OCI-LY7 (cell line): ENCODE results near the gene NIN.

ENCODE experiments used
- EZH2phosphoT487 ChIP-seq: fragments of 200-600 bp; sonication (generic); IDR thresholded peaks from 2 replicates; pipeline ENCODE4 v1.6.1; 2018; ENCODE audit warnings: low read depth, borderline replicate concordance, mild to moderate bottlenecking, mixed run types, antibody characterized with exemption, low read length, moderate library complexity, mixed read lengths
- TF ChIP-seq, protein P1 (sequence below): fragments of 200-600 bp; sonication (generic); conservative IDR thresholded peaks from 2 replicates; pipeline ENCODE4 v1.5.1; 2014; ENCODE audit warnings: mild to moderate bottlenecking, antibody characterized with exemption, low read length, moderate library complexity, mixed read lengths

GRCh38 chr14:50780393-50780792 lies 50.6 kb downstream of the NIN start:
- TF ChIP-seq, protein P1, sequence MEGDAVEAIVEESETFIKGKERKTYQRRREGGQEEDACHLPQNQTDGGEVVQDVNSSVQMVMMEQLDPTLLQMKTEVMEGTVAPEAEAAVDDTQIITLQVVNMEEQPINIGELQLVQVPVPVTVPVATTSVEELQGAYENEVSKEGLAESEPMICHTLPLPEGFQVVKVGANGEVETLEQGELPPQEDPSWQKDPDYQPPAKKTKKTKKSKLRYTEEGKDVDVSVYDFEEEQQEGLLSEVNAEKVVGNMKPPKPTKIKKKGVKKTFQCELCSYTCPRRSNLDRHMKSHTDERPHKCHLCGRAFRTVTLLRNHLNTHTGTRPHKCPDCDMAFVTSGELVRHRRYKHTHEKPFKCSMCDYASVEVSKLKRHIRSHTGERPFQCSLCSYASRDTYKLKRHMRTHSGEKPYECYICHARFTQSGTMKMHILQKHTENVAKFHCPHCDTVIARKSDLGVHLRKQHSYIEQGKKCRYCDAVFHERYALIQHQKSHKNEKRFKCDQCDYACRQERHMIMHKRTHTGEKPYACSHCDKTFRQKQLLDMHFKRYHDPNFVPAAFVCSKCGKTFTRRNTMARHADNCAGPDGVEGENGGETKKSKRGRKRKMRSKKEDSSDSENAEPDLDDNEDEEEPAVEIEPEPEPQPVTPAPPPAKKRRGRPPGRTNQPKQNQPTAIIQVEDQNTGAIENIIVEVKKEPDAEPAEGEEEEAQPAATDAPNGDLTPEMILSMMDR = no peak
- no peak for TF ChIP-seq EZH2phosphoT487
